ENCODE data around the gene FKBP10. TPM values are rescaled to one million over a fixed set of nuclear protein-coding genes. Genes with fewer than 3 reads are reported as not detected.
A peak's percentile ranks its signal among the peaks of the same experiment; 100 is the strongest.
"Not testable (repeated sequence)": the region's sequence is repeated elsewhere in the genome, so short reads cannot be mapped to it uniquely, and the experiment has no call there.

Gene FKBP10
- total RNA-seq, 2 donors from 2014 or later: 179 to 291 TPM

- no peak overlapping the region for H3K9ac ChIP-seq (ENCODE audit: extremely low read depth, low read length, poor library complexity, severe bottlenecking)
- no peak overlapping the region for H3K27ac ChIP-seq (ENCODE audit: low read depth, low read length)
- TF ChIP-seq CTCF (conservative IDR thresholded peaks at IDR 0.05): no peak
- Mint-ChIP-seq H3K9me3 (no peaks in the 10 kb centered on the region), H3K4me3 (no peak overlapping the region), H3K27ac (peak overlapping the region; percentile 33), H3K4me1 (peaks cover 9% of the 10 kb centered on the region), H3K36me3 (ENCODE audit: low read depth) (peaks cover 32% of the 10 kb centered on the region), H3K27me3 (ENCODE audit: insufficient read depth) (no peaks in the 10 kb centered on the region)
- peaks cover 26% of the 10 kb centered on the region for H3K36me3 ChIP-seq (ENCODE audit: control insufficient read depth, insufficient read depth, low read length)
- H3K9me3 ChIP-seq (ENCODE audit: control insufficient read depth, low read length): no peaks in the 10 kb centered on the region
- WGBS, 2 experiments (ENCODE audit: insufficient coverage in 1 of 2, insufficient read length in 1 of 2): 91 to 93% methylated on average over 7 of the region's 7 CpGs
- H3K4me1 ChIP-seq (ENCODE audit: control insufficient read depth, insufficient read depth, low read length): no peaks in the 10 kb centered on the region
- DNase-seq: no peak
- H3K27me3 ChIP-seq (ENCODE audit: control insufficient read depth, insufficient read depth, low read length, poor library complexity, severe bottlenecking): no peaks in the 10 kb centered on the region
- H3K4me3 ChIP-seq (ENCODE audit: low read length): no peak overlapping the region
Measured at GRCh38 chr17:41823580-41823979, 10.8 kb downstream of the FKBP10 start.

GRCh38 chr17:41824086-41824485, 11.3 kb downstream of the FKBP10 start:
- peaks cover 9% of the 10 kb centered on the region for H3K4me1 Mint-ChIP-seq
- no peaks in the 10 kb centered on the region for H3K9me3 Mint-ChIP-seq
- no peak for TF ChIP-seq CTCF (conservative IDR thresholded peaks at IDR 0.05)
- H3K27ac Mint-ChIP-seq: no peak overlapping the region
- H3K4me3 ChIP-seq (ENCODE audit: low read length): no peak overlapping the region
- H3K9ac ChIP-seq (ENCODE audit: extremely low read depth, low read length, poor library complexity, severe bottlenecking): no peak overlapping the region
- DNase-seq: no peak
- H3K4me1 ChIP-seq (ENCODE audit: control insufficient read depth, insufficient read depth, low read length): no peaks in the 10 kb centered on the region
- no peak overlapping the region for H3K4me3 Mint-ChIP-seq
- H3K9me3 ChIP-seq (ENCODE audit: control insufficient read depth, low read length): no peaks in the 10 kb centered on the region
- peaks cover 26% of the 10 kb centered on the region for H3K36me3 ChIP-seq (ENCODE audit: control insufficient read depth, insufficient read depth, low read length)
- H3K27me3 ChIP-seq (ENCODE audit: control insufficient read depth, insufficient read depth, low read length, poor library complexity, severe bottlenecking): no peaks in the 10 kb centered on the region
- WGBS, 2 experiments (ENCODE audit: insufficient coverage in 1 of 2, insufficient read length in 1 of 2): 70 to 82% methylated on average over 5 to 7 of the region's 7 CpGs
- no peaks in the 10 kb centered on the region for H3K27me3 Mint-ChIP-seq (ENCODE audit: insufficient read depth)
- peaks cover 37% of the 10 kb centered on the region for H3K36me3 Mint-ChIP-seq (ENCODE audit: low read depth)
- no peak overlapping the region for H3K27ac ChIP-seq (ENCODE audit: low read depth, low read length)

- WGBS, 2 experiments (ENCODE audit: insufficient coverage in 1 of 2, insufficient read length in 1 of 2): 96 to 97% methylated on average over 10 to 19 of the region's 19 CpGs
- no peak for DNase-seq
- Histone ChIP-seq H3K27ac (ENCODE audit: low read depth, low read length) (no peak overlapping the region), H3K9me3 (ENCODE audit: control insufficient read depth, low read length) (no peaks in the 10 kb centered on the region), H3K36me3 (ENCODE audit: control insufficient read depth, insufficient read depth, low read length) (peaks cover 26% of the 10 kb centered on the region), H3K27me3 (ENCODE audit: control insufficient read depth, insufficient read depth, low read length, poor library complexity, severe bottlenecking) (no peaks in the 10 kb centered on the region), H3K9ac (ENCODE audit: extremely low read depth, low read length, poor library complexity, severe bottlenecking) (no peak overlapping the region), H3K4me1 (ENCODE audit: control insufficient read depth, insufficient read depth, low read length) (no peaks in the 10 kb centered on the region), H3K4me3 (ENCODE audit: low read length) (no peak overlapping the region)
- Mint-ChIP-seq H3K4me3 (no peak overlapping the region), H3K27me3 (ENCODE audit: insufficient read depth) (no peaks in the 10 kb centered on the region), H3K4me1 (peaks cover 9% of the 10 kb centered on the region), H3K27ac (no peak overlapping the region), H3K36me3 (ENCODE audit: low read depth) (peaks cover 42% of the 10 kb centered on the region), H3K9me3 (no peaks in the 10 kb centered on the region)
- TF ChIP-seq CTCF (conservative IDR thresholded peaks at IDR 0.05): no peak
Measured at GRCh38 chr17:41825175-41825845, 12.5 kb downstream of the FKBP10 start.

GRCh38 chr17:41829961-41830360, 17.2 kb downstream of the FKBP10 start:
- H3K27me3 ChIP-seq (ENCODE audit: control insufficient read depth, insufficient read depth, low read length, poor library complexity, severe bottlenecking); H3K9me3 ChIP-seq (ENCODE audit: control insufficient read depth, low read length); H3K27me3 Mint-ChIP-seq (ENCODE audit: insufficient read depth); H3K4me3 Mint-ChIP-seq; H3K9me3 Mint-ChIP-seq; H3K4me3 ChIP-seq (ENCODE audit: low read length); DNase-seq; H3K27ac Mint-ChIP-seq; H3K9ac ChIP-seq (ENCODE audit: extremely low read depth, low read length, poor library complexity, severe bottlenecking); H3K27ac ChIP-seq (ENCODE audit: low read depth, low read length); H3K4me1 Mint-ChIP-seq; H3K4me1 ChIP-seq (ENCODE audit: control insufficient read depth, insufficient read depth, low read length): not testable (repeated sequence)
- peaks cover 62% of the 10 kb centered on the region for H3K36me3 Mint-ChIP-seq (ENCODE audit: low read depth)
- H3K36me3 ChIP-seq (ENCODE audit: control insufficient read depth, insufficient read depth, low read length): peaks cover 41% of the 10 kb centered on the region
- WGBS, 2 experiments (ENCODE audit: insufficient coverage in 1 of 2, insufficient read length in 1 of 2): 73 to 86% methylated on average over 10 of the region's 10 CpGs

Measured in endodermal cell (in vitro differentiated cells).